PFSK-1 (cell line): ENCODE results near the gene CDC34.

Experiments used
- FOXP2 ChIP-seq: optimal IDR thresholded peaks from 2 replicates; pipeline ENCODE3; 2011; ENCODE audit warnings: borderline replicate concordance, control low read depth, inconsistent platforms; ENCODE audit not compliant: insufficient read depth; ENCODE audit errors: extremely low read length, extremely low read depth
- POLR2AphosphoS5 ChIP-seq: IDR thresholded peaks from 2 replicates; pipeline ENCODE4 v1.6.1; 2012; ENCODE audit warnings: low read depth, mild to moderate bottlenecking, control low read depth, low read length, moderate library complexity
- REST ChIP-seq, 2 experiments: IDR thresholded peaks; 2 replicates each; pipeline versions ENCODE4 v1.6.1 to v1.8.0; 2011 to 2012; ENCODE audit warnings: low read depth in 2 of 2, low read length in 2 of 2, control low read depth in 1 of 2, inconsistent platforms in 1 of 2, mild to moderate bottlenecking in 1 of 2, moderate library complexity in 1 of 2; ENCODE audit not compliant: insufficient read depth in 1 of 2
- SIN3A ChIP-seq: IDR thresholded peaks from 2 replicates; pipeline ENCODE4 v1.6.1; 2012; ENCODE audit warnings: mild to moderate bottlenecking, low read length, moderate library complexity, borderline replicate concordance; ENCODE audit not compliant: insufficient read depth
- TAF1 ChIP-seq: IDR thresholded peaks from 2 replicates; pipeline ENCODE4 v1.6.1; 2012; ENCODE audit warnings: low read length, control low read depth, borderline replicate concordance; ENCODE audit not compliant: insufficient read depth

DNA sequence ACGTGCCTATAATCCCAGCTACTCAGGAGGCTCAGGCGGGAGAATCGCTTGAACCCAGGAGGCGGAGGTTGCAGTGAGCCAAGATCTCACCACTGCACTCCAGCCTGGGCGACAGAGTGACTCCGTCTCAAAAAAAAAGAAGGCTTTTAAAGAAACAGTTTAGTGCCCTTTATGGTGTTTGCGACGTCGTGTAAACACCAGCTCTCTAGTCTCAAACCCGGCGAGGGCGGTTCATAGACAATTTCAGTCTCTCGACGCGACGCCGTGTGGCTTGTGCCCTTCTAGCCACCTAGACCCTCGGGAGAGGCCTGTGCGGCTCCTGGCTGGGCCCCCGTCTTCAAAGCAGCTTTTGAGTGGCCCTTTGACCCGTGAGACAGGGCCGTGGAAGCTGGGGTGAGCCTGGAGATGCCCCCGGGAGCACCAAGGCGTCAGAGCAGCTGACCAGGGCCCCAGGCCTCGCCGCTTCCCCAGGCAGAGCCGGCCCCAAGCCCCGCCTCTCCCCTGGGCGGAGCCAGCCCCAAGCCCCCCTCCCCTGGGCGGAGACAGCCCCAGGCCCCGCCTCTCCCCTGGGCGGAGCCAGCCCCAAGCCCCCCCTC, 40.3 kb upstream of the CDC34 start:
- TF ChIP-seq SIN3A (no peak), REST (IDR thresholded peaks at IDR 0.05; ENCODE audit: insufficient read depth in 1 of 2, low read depth in 2 of 2, low read length in 2 of 2) (no peak), POLR2AphosphoS5 (no peak), FOXP2 (no peak), TAF1 (no peak)
